Stimulated activated CD8-positive, alpha-beta memory T cell treated with anti-CD3 and anti-CD28 coated beads, Interleukin-7, amount 100 ng/mL, for 1 hour (primary cell): ENCODE results near the gene USH1C.

Experiments
- DNase-seq, 2 donors: peaks; one replicate each; pipeline ENCODE4 v3.0.0-alpha.2; 2020; ENCODE audit warnings: low read depth in 2 of 2

USH1C gene

GRCh38 chr11:17547051-17547577 lies 2.9 kb upstream of the USH1C start, which contains the start of gene OTOG:
Gene OTOG, plus strand, starts transcription at chr11:17547259. Its CDS starts 114 bp downstream, at chr11:17547373.
- no peak for DNase-seq

- DNase-seq, result no peak
Observed at GRCh38 chr11:17546240-17546639, 2.0 kb upstream of the USH1C start.

- DNase-seq, result no peak
Observed at GRCh38 chr11:17543574-17544180, 539 bp downstream of the USH1C start.

- no peak for DNase-seq
Observed at GRCh38 chr11:17543041-17543440, 1.2 kb downstream of the USH1C start.

GRCh38 chr11:17542249-17542648 lies 2.0 kb downstream of the USH1C start:
- DNase-seq, result no peak

- no peak for DNase-seq
Observed at GRCh38 chr11:17541330-17541885, 2.8 kb downstream of the USH1C start.

- DNase-seq, result no peak
Observed at GRCh38 chr11:17540807-17541206, 3.4 kb downstream of the USH1C start.

GRCh38 chr11:17538731-17539130 lies 5.5 kb downstream of the USH1C start:
- no peak for DNase-seq

- no peak for DNase-seq
Observed at GRCh38 chr11:17538054-17538453, 6.2 kb downstream of the USH1C start.

GRCh38 chr11:17537261-17537660 lies 7.0 kb downstream of the USH1C start:
- DNase-seq, result no peak

GRCh38 chr11:17535488-17535887 lies 8.7 kb downstream of the USH1C start:
- DNase-seq, result no peak

- no peak for DNase-seq
Observed at GRCh38 chr11:17533778-17534415, 10.3 kb downstream of the USH1C start.

- DNase-seq, result no peak
Observed at GRCh38 chr11:17533341-17533740, 10.9 kb downstream of the USH1C start.

- DNase-seq, result no peak
Observed at GRCh38 chr11:17532784-17533183, 11.4 kb downstream of the USH1C start.

- no peak for DNase-seq
Observed at GRCh38 chr11:17531636-17532113, 12.5 kb downstream of the USH1C start.

- DNase-seq, result no peak
Observed at GRCh38 chr11:17531071-17531600, 13.1 kb downstream of the USH1C start.

GRCh38 chr11:17529844-17530185 lies 14.4 kb downstream of the USH1C start:
- DNase-seq, result no peak

GRCh38 chr11:17528906-17529843 lies 15.0 kb downstream of the USH1C start:
- no peak for DNase-seq

GRCh38 chr11:17528181-17528691 lies 16.0 kb downstream of the USH1C start:
- no peak for DNase-seq

GRCh38 chr11:17527628-17527995 lies 16.6 kb downstream of the USH1C start:
- no peak for DNase-seq

- no peak for DNase-seq
Observed at GRCh38 chr11:17526931-17527627, 17.1 kb downstream of the USH1C start.
